Measurements from ENCODE around the gene FCHSD2. TPM values are rescaled to one million over a fixed set of nuclear protein-coding genes. Genes with fewer than 3 reads are reported as not detected.

Gene FCHSD2
- total and polyA plus RNA-seq, 2 donors from 2014 or later: 8.0 to 58.7 TPM

DNA sequence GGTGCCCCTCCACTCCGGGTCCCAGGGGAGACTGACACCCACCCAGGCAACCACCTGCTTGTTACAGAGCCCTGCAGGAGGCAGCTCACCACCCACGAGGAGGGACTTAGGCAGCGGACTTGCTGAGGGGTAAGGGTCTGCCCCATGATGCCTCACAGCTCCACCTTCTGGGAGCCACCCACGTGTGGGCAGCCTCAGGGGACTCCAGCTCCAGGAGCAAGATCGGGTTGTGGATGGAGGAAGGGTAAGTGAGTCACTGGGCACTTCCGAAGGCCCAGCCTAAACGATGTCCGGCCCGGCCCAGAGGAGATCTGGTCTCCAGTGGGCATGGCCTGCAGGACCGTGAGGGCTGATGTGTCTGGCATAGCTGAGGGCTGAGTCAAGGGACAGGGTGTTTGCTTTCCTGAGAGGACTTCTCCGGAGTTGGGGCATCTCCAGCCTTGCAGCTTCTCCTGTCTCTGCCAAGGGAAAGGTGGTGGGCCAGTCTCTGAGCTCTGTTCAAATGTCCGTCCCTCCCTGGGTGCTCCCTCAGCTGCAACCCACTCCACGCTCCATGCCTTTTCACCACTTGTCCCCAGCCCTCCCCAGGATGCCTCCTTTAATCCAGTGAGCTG, 43.7 kb upstream of the FCHSD2 start:
- no peaks in the 10 kb centered on the region for H3K27me3 ChIP-seq (ENCODE audit: control insufficient read depth, insufficient read depth, low read length)
- no peaks in the 10 kb centered on the region for H3K4me1 ChIP-seq (ENCODE audit: control insufficient read depth in 2 of 3, insufficient read depth in 2 of 3, low read depth in 1 of 3, low read length in 3 of 3)
- FAIRE-seq: no peak
- no peak overlapping the region for H3K27ac ChIP-seq (ENCODE audit: low read depth in 2 of 2, low read length in 2 of 2)
- no peak for TF ChIP-seq CTCF (IDR thresholded peaks at IDR 0.05; ENCODE audit: borderline replicate concordance, extremely low read depth, insufficient read depth)
- no peak overlapping the region for H3K9ac ChIP-seq (ENCODE audit: low read length in 3 of 3)
- no peak overlapping the region for H3K4me3 ChIP-seq (ENCODE audit: low read length in 3 of 3)
- intact Hi-C loops (cut with DNase I): no loop called here
- DNase-seq: peak in 1 of 5 donors; percentile 79
- H3K36me3 ChIP-seq (ENCODE audit: control insufficient read depth in 2 of 3, insufficient read depth in 3 of 3, low read length in 3 of 3): no peaks in the 10 kb centered on the region
- H3K9me3 ChIP-seq (ENCODE audit: control insufficient read depth in 2 of 3, insufficient read depth in 1 of 3, low read length in 3 of 3): no peaks in the 10 kb centered on the region

DNA sequence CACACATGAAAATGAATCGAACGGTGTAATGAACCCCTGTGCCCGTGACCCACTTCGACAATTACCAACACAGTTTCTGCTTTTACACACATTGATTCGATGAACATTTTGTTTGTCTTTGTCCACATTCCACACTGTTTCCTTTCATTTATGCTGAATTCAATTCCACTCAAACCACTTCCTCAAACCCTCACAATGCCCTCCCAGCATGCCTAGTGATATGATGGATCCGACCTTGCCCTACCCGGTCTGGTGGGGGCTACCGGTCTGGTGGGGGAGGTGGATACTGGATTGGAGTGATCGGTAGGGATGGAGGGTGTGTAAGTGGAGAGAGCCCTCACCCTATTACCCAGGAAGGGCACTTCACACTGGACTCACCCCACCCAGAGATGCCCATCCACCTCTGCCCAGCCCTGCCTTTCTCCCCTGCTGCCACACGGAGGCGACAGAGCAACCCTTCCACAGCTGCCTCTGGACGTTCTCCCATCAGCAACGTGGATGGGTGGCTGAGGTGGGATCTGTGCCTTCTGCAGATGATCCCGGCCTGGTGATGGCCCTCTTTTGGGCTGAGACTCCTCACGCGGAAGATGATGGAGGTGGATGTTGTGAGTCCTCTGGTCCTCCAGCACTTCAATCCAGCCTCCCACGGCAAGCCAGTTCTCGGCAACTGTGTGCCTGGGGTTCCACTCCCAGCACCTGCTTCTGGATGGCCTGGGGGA, 43.0 kb upstream of the FCHSD2 start:
- intact Hi-C loops (cut with DNase I): no loop called here
- no peak overlapping the region for H3K27ac ChIP-seq (ENCODE audit: low read depth in 2 of 2, low read length in 2 of 2)

DNA sequence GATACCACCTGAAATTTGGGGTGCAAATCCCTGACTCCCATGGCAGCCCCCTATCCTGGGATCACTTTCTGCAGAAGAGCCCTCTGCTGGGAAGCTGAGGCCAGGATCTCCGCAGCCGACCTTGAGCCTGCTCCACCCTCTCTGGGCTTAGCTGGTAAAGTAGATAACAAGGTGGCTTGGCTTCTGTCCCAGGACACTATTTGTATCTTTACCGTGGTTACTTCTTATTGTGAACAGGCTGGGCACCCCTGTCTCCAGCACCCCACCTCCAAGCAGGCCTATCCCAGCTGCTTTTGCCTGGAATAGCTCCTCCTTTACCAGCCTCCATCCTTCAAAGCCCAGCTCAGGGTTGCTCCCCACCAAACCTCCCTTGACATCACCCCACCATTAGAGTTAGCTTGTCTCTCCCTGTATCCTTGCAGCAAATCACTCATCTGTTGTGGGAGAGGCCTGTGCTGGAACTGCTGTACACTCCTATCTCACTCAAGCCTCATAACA, 40.8 kb upstream of the FCHSD2 start:
- Histone ChIP-seq H3K4me1 (ENCODE audit: control insufficient read depth in 2 of 3, insufficient read depth in 2 of 3, low read depth in 1 of 3, low read length in 3 of 3) (peaks cover 0 to 2% (median 1%) of the 10 kb centered on the region in 3 donors), H3K27ac (ENCODE audit: low read depth in 2 of 2, low read length in 2 of 2) (no peak overlapping the region), H3K36me3 (ENCODE audit: control insufficient read depth in 2 of 3, insufficient read depth in 3 of 3, low read length in 3 of 3) (no peaks in the 10 kb centered on the region), H3K9ac (ENCODE audit: low read length in 3 of 3) (no peak overlapping the region), H3K9me3 (ENCODE audit: control insufficient read depth in 2 of 3, insufficient read depth in 1 of 3, low read length in 3 of 3) (no peaks in the 10 kb centered on the region), H3K27me3 (ENCODE audit: control insufficient read depth, insufficient read depth, low read length) (no peaks in the 10 kb centered on the region), H3K4me3 (ENCODE audit: low read length in 3 of 3) (no peak overlapping the region)
- FAIRE-seq (no peak), DNase-seq (no peak)
- intact Hi-C loops (cut with DNase I): no loop called here
- no peak for TF ChIP-seq CTCF (IDR thresholded peaks at IDR 0.05; ENCODE audit: borderline replicate concordance, extremely low read depth, insufficient read depth)

More for the DNA sequence above, 43.0 kb upstream of the FCHSD2 start:
- FAIRE-seq (no peak), DNase-seq (peak; percentile 53 to 86 (median 69))
- no peaks in the 10 kb centered on the region for H3K27me3 ChIP-seq (ENCODE audit: control insufficient read depth, insufficient read depth, low read length)
- TF ChIP-seq CTCF (IDR thresholded peaks at IDR 0.05; ENCODE audit: borderline replicate concordance, extremely low read depth, insufficient read depth): peak; percentile 92
- no peaks in the 10 kb centered on the region for H3K4me1 ChIP-seq (ENCODE audit: control insufficient read depth in 2 of 3, insufficient read depth in 2 of 3, low read depth in 1 of 3, low read length in 3 of 3)
- no peaks in the 10 kb centered on the region for H3K9me3 ChIP-seq (ENCODE audit: control insufficient read depth in 2 of 3, insufficient read depth in 1 of 3, low read length in 3 of 3)
- no peaks in the 10 kb centered on the region for H3K36me3 ChIP-seq (ENCODE audit: control insufficient read depth in 2 of 3, insufficient read depth in 3 of 3, low read length in 3 of 3)
- H3K9ac ChIP-seq (ENCODE audit: low read length in 3 of 3): no peak overlapping the region
- H3K4me3 ChIP-seq (ENCODE audit: low read length in 3 of 3): no peak overlapping the region

Measured in kidney (tissue), 14 donors.